A673 (cell line): ENCODE measurements around the gene FCRL4.

Source experiments
- CTCF ChIP-seq: fragments of 300-800, 200-600 bp; sonication (generic); conservative IDR thresholded peaks from 2 replicates; pipeline ENCODE4 v1.5.1; 2017; ENCODE audit warnings: low read depth, mild to moderate bottlenecking, antibody characterized with exemption, low read length, moderate library complexity, mixed read lengths
- EZH2 ChIP-seq: fragments of 200-600 bp; sonication (generic); IDR thresholded peaks from 2 replicates; pipeline ENCODE4 v1.6.1; 2017; ENCODE audit warnings: borderline replicate concordance, low read depth, mild to moderate bottlenecking, mixed read lengths, antibody characterized with exemption, low read length; ENCODE audit not compliant: poor library complexity, severe bottlenecking

DNA sequence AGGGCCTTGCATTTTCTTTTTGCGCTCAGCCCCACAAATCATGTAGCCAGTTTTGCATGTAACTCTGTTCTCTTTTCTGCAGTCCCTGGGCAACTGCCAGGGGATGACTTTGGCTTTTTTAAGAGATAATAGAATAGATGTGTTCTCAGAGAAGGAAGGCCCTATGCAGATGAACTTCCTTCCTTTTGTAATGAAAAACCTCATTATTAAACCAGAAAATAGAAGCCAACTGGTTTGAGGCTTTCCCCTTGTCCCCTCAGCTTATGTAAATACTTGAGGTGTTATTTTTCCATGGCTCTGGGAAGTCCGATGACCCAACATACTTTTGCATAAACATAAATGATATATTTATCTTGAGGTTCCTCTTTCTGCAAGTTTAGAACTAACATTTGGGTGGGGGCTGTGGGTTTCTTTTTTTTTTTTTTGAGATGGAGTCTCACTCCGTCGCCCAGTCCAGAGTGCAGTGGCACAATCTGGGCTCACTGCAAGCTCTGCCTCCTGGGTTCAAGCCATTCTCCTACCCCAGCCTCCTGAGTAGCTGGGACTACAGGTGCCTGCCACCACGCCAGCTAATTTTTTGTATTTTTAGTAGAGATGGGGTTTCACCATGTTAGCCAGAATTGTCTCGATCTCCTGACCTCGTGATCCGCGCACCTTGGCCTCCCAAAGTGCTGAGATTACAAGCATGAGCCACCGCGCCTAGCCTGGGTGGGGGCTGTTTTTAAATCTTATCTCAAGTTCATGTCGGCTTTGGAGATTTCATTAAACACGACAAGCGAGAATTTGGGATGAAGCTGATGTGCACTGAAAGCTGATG, 31.2 kb downstream of the FCRL4 start:
- TF ChIP-seq CTCF (no peak), EZH2 (no peak)
